ENCODE measurements around the gene OR8U1.
A peak's percentile ranks its signal among the peaks of the same experiment; 100 is the strongest.
"Not testable (repeated sequence)": the region's sequence is repeated elsewhere in the genome, so short reads cannot be mapped to it uniquely, and the experiment has no call there.

The OR8U1 gene

DNA sequence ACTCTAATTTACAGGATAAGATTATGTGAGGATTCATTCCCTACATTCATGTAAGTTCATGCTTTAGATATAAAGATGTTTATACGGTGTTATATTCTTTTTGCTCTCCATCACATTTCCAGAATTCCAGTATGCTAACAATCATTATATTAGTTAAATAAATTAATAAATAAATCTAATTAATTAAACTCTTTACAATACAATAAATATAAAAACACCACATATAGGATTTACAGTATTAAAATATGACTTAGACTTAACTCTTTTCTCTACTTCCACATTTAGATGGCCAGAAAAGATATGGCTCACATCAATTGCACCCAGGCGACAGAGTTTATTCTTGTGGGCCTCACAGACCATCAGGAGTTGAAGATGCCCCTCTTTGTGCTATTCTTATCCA is at the start of gene OR8U1:
Gene OR8U1 (plus strand): TSS at position 301 of the 400 bp plus-strand sequence. CDS start 0 bp downstream, at position 301.
- no peak for DNase-seq

DNA sequence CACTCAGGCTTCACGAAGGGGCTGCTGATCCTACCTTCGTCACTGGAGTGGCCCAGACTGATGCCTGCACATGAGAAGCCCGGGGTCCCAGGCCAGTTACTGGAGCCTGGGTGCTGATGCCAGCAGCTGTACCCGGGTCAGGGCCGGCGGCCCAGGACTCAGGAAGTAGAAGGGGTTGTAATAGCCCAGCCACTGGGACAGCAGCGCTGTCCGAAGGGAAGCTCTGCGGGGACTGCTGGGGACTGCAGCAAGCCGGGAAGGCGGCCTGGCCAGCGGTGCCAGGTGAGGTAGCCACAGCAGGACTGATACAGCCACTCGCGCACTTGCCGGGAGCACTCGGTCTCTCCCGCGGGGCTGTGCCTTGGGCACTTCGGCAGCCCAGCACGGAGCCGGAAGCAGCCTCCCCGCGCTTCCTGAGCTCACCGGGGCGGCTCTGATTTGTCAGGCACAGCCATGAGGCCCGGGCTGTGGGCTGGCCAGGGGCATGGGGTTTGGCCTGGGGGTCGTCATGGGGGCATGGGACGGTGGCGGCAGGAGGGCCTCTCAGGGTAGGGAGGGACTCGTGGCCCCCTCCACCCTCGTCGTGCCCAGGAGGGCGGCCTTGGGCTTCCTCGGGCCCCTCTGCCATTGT is 43.4 kb upstream of the OR8U1 start:
- DNase-seq = peak; percentile 14

DNA sequence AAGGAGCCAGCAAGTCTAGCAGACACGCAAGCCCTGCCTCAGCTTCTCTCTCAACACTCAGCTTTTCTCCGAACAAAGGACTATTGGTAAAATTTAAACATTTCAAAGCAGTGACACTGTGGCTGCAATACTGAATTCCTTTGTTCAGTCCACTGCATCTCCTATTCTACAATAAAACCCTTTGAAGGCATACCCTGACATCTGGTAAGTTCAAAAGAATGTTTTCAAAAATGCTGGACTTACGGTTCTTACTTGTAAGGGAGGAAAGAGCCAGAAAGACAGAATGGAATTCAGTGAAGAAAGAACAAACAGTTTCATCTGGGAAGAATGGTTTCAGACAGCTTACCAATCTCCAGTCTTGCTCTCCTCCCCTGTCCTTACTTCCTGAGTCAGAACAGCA is 42.3 kb upstream of the OR8U1 start:
- DNase-seq = no peak

DNA sequence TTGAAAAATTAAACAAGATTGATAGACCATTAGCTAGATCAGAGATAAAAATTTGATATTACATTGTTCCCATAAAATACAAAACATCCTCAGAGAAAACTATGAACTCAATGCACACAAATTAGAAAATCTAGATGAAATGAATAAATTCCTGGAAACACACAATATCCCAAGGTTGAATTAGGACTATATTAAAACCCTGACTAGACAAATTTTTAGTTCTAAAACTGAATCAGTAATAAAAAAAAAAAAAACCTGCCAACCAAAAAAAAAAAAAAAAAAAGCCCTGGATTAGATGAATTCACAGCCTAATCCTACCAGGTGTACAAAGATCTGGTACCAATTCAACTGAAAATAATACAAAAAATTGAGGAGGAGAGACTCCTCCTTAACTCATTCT is 35.1 kb upstream of the OR8U1 start:
- DNase-seq = no peak

DNA sequence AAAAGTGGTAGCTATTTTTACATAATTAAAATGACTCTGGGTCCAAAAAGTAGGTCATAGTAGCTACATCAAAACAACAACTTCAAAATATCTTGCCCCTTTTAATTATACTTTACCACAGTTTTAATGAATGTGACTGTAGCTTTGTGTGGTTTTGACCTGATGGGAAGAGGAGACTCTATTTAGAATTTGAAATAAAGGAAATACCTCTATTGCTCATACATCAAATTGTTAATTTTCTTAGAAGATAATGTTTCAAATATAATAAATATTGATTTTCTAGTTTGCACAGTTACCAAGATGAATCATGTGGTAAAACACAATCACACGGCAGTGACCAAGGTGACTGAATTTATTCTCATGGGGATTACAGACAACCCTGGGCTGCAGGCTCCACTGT is 29.7 kb upstream of the OR8U1 start, which contains the start of gene OR8K1:
Gene OR8K1 (plus strand): TSS at position 301 of the 400 bp plus-strand sequence. CDS start 0 bp downstream, at position 301.
- DNase-seq = no peak

DNA sequence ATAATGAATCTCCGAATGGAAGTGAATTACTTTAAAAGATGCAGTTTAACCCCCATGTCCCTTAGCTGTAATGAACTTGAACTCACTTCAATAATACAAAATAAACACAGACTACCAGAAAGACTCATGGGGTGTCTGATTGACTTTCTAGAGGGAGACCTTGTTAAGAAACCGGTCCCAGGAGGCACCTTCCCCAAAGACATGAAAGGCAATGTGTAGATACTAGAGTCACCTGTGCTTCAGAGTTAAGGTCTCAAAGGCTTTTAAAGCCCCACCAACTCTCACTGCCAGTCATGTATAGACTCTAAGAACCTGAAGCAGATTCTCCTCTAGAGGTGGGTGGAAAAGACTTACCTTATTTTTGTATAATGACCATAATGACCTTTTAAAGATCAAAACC is 21.4 kb upstream of the OR8U1 start, which contains the start of gene OR8J1:
Gene OR8J1 (plus strand): TSS at position 301 of the 400 bp plus-strand sequence. CDS start 5,956 bp downstream, outside the sequence.
- DNase-seq = no peak

DNA sequence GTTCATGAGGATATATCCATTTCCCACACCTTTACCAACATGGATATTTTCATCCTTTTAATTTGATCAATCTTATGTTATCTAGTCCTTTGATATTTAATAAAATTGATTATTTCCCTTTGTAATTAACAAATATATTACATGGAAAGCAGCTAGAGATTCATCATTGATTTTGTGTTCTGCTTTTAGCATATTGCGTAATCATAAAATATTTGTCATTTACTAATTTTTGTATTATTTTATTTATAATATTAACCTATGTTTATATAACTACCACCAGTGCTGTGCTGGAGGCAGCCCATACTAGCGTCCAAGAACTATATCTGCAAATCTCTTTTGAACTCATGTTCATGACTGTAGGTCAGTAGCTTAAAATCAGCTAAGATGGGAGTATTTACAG is 4.7 kb downstream of the OR8U1 start:
- DNase-seq = no peak

DNA sequence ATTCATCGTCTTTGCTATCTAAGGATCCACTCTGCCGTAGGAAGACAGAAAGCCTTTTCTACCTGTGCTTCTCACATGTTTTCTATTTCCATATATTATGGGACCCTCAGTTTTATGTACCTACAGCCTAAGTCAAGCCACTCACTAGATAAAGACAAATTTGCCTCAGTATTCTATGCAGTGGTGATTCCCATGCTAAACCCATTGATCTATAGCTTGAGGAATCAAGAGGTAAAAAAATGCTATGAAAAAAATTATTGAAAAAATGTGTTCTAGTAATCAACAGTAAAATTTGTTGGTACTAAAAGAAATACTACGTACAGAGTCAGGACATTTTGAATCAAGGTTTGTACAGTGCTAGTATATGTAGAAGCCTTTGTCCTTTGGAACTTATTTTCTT is 19.0 kb downstream of the OR8U1 start:
- no peak for DNase-seq

DNA sequence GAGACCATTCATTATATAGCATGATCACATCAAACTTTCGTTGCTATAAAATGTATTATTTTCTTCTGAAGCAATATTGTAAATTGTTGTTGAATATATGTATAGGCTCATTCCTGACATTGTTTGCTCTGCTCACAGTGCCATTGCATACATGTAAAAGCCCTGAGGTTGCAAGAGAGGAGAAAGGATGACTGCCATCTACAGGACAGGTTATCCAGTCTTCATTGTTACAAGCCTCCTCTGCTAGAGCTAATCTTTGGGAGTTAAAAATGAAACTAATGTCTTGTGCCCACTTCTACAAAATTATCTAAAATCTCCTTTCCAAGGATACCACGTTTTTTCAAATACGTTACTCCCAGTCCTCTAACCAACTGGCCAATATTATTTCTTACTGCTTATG is 20.6 kb downstream of the OR8U1 start:
- DNase-seq = peak; percentile 53

DNA sequence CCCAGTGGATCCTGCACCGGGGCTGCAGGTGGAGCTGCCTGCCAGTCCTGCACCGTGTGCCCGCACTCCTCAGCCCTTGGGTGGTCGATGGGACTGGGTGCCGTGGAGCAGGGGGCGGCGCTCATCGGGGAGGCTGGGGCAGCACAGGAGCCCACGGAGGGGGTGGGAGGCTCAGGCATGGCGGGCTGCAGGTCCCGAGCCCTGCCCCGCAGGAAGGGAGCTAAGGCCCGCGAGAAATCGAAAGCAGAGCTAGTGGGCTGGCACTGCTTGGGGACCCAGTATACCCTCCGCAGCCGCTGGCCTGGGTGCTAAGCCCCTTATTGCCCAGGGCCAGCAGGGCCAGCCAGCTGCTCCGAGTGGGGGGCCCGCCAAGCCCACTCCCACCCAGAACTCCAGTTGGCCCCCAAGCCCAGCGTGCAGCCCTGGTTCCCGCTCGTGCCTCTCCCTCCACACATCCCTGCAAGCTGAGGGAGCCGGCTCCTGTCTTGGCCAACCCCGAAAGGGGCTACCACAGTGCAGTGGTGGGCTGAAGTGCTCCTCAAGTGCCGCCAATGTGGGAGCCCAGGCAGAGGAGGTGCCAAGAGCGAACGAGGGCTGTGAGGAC is 26.5 kb downstream of the OR8U1 start:
- DNase-seq = not testable (repeated sequence)

DNA sequence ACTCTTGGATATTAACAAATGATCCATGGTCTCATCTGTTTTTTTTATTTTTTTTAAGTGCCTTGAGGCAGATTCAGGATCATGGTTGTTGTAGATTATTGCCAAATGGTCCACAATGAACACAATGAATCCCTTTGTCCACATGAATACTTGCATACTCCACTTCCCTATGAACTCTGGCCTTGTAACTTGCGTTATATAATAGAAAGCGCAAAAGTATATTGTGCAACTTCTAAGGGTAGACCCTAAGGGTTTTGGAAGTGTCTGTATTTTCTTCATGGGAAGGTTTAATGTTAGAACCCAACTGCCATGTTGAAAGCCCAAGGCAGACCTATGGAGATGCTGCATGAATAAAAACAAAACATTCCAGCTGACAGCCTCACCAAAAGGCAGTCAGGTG is 29.0 kb downstream of the OR8U1 start:
- no peak for DNase-seq

DNA sequence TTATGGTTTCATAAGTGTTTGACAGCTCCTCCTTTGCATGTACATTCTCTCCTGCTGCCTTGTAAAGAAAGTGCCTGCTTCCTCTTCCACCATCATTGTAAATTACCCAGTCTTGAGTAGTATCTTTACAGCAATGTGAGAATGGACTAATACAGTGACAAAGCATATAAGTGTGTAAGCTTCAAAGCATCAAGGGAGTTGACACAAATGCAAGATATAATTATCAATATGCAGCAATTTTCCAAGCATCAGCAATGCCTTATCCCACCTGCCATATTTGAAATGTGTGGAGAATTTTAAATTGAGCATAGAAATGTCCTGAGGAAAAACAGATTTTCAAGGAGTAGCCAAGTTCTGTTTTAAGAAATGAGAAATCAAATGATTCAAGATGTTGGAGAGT is 35.4 kb downstream of the OR8U1 start:
- no peak for DNase-seq

DNA sequence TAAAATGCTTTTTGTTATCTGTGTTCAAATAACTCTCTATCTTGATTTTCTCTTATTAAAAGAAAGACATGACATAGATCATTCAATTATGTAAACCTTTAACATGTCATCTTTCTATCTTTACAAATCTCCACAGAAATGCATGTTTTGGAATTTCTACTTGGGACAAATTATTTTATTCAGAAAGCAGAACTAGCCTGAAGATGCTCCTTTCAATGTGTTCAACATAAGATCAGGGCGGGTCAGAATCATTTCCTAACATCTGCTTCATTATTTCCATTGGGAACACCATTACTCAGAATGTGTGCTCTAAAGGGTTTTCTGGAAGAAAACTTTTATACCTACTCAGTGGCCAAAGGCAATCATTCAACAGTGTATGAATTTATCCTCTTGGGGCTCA is 37.0 kb downstream of the OR8U1 start, which contains the start of gene OR5AL1:
Gene OR5AL1 (plus strand): TSS at position 301 of the 400 bp plus-strand sequence.
- no peak for DNase-seq

All from DMS53 (cell line).